Stimulated activated CD4-positive, alpha-beta T cell treated with anti-CD3 and anti-CD28 coated beads, Interleukin-12 subunit alpha, Interleukin-12 subunit beta, amount 100 ng/mL, for 48 hours (primary cell): Measurements from ENCODE around the gene KDM1B.
A peak's percentile ranks its signal among the peaks of the same experiment; 100 is the strongest.

Source experiments
- DNase-seq, 3 donors: peaks; one replicate each; pipeline ENCODE4 v3.0.0-alpha.2; 2020; ENCODE audit warnings: low read depth in 2 of 3, low spot score in 1 of 3

Gene KDM1B

GRCh38 chr6:18261877-18262276 is 106.7 kb downstream of the KDM1B start:
- DNase-seq, result no peak

DNA sequence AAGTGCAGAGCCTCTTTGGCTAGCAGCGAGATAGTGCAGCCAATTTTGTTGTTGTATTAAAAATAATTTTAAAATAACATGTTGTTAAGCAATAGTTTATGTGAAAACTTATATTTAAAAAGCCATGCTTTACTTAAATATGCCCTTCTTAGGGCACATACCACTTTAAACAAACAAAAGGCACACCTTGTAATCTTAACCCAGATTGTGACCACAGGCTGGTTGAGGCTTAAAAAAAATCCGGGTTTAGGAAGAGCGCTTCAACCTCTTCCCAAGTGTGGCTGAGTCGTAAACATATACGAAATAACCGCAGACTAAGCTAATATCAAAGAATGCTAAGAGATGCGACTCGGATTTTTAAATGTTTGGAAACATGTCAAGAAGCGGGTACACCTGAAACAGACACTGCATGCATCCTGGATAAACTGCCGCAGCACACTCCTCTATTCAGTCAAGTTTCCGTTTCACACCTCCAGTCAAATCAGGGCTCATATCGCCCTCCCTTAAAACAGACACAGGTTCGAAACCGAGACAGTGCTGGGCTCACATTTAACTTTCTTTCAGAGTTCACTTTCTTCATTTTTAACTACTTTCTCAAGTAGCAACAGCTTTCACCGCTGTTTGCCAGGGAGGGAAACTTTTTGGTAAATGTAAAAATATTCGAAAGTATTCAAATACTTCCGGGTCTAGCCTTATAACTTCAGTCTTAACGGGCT is 107.6 kb downstream of the KDM1B start:
- peak in 2 of 3 donors; percentile 25 to 38 for DNase-seq

DNA sequence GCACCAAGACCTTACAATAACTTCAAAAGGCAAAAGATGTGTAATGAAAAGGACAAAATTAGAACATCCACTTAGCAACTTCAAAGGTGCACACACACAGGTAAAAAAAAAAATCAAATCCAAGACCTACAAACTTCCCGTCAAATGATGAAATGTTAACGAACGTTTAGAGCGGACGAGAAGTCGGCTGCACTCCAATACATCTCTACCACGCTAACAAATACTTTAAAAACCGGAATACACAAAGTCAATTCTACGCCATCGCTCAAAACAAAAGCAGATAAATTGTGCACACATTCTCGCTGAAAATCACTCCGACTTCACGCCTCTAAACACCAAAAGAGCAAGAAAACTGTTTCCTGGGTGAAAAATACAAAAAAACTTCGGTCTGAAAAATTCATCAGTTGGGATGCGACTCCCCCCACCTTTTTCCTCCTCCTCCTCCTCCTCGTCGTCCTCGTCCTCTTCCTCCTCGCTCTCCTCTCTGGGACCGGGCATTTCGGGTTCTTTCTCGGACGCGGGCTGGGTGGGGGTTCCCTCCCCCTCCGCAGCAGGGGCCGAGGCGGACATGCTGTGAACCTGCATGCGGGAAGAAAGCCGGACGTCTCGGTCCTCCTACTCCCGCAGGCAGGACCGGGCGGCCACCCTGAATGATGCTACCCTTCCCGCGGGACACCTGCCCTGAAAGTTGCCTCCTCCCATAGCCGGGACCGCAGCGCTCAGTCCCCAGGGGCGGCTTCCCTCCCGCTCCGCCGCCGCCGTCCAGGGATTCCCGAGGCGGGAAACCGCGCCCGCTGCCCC is 108.4 kb downstream of the KDM1B start:
- DNase-seq, result no peak

DNA sequence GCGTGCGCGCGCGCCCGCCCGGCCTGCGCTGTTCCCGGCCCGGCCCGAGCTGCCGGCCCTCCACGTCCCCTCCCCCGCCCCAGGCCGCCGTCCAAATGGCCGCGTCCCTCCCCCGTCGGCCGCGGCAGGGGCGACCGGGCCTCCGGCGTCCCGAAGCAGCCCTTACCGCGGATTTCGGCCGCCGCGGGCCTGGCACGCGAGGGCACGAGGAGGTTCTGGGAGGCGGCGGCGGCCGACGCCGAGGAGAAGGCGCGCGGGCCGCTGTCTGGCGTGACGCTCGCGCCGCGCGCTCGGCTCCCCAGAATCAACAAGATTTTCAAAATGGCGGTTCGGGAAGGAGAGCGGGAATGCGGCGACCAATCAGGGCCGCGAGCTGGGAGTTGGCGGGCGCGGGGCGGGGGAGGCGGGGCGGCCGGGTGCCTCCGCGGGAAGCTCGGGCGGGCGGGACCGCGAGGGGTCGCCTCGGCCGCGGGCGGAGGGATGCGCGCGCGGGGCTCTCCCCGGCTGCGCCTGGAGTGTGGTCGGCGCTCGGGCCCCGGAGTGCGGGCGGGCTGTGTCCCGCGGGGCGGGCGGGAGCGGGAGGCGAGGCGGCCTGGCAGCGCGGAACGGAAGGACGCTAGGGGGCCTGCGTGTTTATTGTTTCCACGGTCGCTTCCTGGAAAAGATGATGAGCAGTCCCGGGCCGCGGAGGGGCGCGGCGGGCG is 109.1 kb downstream of the KDM1B start, which contains the start of gene DEK:
Gene DEK, minus strand, starts transcription at position 312 of the 704 bp plus-strand sequence. CDS start 543 bp downstream, outside the sequence.
- DNase-seq, result peak; percentile 73 to 79 (median 76)

DNA sequence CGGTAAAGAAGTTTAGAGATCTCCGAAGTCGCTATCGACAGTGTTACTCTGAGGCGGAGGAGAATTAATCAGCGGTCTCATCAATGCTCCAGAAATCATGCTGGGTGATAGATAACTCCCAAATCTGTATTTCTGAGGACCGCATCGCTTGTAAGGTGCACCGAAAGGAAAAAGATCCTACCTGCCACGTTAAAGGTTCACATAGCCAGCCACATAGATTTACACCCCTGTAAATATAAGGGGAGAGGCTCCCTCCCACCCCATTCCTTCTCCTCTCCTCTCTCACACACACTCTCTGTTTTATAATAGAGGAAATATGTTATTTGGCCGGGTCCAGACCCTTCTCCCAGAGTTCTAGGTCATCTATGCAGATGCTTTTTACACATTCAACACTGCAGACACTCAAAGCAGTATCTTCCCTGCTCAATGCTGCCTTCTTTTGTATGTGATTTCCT is 109.7 kb downstream of the KDM1B start:
- no peak for DNase-seq

- DNase-seq, result no peak
These were observed 110.7 kb downstream of the KDM1B start for GRCh38 chr6:18265787-18266522.

DNA sequence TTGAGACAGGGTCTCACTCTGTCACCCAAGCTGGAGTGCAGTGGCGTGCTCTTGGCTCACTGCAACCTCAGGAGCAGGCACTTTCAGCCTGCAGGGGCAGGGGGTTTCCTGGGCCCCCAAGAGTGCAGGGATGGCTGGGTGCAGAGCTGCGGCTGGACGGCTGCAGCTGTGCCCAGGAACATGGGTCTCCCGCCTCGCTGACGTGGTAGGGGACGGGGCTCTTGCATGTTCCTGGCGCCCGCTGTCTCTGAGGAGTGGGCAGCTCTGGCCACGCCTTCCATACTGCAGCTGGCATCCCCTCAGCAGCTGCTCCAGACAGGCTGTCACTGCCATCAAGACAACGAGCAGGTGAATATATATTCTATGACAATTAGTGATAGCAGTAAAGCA is 111.3 kb downstream of the KDM1B start:
- no peak for DNase-seq

DNA sequence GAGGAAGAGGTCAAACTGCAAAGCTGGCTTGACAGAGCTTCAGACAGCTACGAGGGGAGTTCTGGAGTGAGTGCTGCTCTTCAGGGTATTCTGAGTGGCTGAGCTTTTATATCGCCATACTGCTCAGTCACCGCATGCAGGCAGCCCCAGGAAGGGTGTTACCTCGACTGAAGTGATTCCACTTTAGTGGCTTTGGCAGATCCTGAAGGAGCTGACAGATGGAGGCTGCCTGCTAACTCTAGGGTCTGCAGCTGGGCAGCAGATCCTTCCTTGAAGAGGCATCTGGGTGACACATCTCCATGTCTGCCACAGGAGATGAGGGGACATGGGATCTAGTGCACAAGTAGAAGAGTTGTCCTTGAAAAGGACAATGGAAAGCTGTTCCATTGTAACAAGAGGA is 112.8 kb downstream of the KDM1B start:
- DNase-seq, result no peak

- no peak for DNase-seq
These were observed 114.0 kb downstream of the KDM1B start for GRCh38 chr6:18269253-18269652.

DNA sequence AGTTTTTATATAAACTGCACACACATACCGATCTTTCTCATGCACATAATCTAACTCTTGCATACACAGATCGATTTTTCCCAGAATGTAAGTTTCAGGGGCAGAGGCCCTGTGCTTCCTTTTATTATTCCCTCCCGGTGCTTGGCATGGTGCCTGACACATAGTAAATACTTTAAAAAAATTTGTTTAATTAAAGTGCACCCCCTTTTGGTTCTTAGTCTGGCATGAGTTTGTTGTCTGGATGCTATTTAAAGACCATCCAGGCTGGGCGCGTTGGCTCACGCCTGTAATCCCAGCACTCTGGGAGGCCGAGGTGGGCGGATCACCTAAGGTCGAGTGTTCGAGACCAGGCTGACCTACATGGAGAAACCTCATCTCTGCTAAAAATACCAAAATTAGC is 114.5 kb downstream of the KDM1B start:
- no peak for DNase-seq

DNA sequence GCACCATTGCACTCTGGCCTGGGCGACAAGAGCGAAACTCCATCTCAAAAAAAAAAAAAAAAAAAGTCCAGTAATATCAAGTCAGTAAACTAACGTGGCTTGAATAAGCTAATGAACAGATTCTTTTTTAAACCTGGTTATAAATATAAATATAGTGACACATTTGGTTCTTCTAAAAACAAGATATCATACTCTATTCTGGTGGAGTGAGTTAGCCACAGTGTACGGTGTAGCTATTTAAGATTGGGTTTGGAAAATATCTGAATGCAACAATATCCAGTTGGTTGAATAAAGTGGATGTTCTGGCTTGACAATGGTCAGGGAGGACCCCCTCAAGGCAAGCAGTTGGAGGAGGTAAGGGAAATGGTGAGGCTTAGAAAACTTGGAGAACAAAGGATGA is 115.0 kb downstream of the KDM1B start:
- no peak for DNase-seq
